ENCODE data around the gene TNFAIP3.

Gene TNFAIP3

DNA sequence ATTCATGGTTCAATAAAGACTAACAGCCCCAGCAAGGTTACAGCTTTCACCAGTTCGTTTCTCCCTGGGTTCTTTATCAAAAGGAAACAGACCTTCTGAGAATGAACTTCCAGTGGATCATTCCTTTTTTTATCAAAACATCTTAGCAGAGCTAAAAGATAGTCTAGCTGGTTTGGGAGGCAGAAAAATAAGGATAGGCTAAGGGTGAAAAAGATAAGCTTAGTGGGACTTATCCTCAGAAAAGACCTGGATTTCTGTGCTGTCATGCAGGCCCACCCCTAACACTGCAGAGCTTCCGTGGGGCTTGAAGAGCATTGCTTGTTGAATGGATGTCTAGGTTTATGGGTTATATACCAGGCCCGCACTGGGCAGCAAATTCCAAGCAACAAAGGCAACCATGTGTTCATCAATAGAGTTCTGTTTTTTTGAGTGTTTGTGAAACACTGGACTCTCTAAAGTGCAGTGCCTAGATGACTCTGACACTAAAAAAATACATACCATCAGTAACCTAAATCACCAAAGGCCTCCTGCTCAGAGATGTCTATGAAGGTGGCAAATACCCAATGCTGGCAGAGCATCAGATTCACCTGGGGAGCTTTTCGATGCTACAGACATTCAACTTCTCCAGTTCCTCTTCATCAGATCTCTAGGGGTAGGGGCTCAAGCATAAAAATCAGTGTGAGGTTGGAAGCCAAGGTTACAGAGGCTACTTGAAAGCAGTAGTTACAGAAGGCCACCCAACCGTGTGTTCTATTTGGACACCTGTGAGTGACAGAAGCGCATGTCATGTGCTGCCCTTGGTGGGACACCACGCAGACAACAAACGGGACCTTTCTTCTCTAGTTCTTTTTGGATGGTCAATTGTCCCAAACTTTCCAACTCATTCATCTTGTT, 53.0 kb downstream of the TNFAIP3 start:
- WGBS, 2 experiments, result 88 to 94% methylated on average over 8 of the region's 8 CpGs
- Histone ChIP-seq H3K27ac (ENCODE audit: insufficient read depth, low read depth, low read length, poor library complexity, severe bottlenecking) (no peak overlapping the region), H3K4me1 (ENCODE audit: control insufficient read depth, insufficient read depth, low read length) (no peaks in the 10 kb centered on the region), H3K9me3 (ENCODE audit: control insufficient read depth, low read length) (no peaks in the 10 kb centered on the region), H3K36me3 (ENCODE audit: control insufficient read depth, insufficient read depth, low read length) (no peaks in the 10 kb centered on the region), H3K4me3 (ENCODE audit: insufficient read depth, low read depth, low read length) (no peak overlapping the region), H3K27me3 (ENCODE audit: control insufficient read depth, insufficient read depth, low read length, poor library complexity, severe bottlenecking) (no peaks in the 10 kb centered on the region)

- H3K27ac ChIP-seq (ENCODE audit: insufficient read depth, low read depth, low read length, poor library complexity, severe bottlenecking), result no peak overlapping the region
- H3K36me3 ChIP-seq (ENCODE audit: control insufficient read depth, insufficient read depth, low read length), result no peaks in the 10 kb centered on the region
- no peak overlapping the region for H3K4me3 ChIP-seq (ENCODE audit: insufficient read depth, low read depth, low read length)
- H3K9me3 ChIP-seq (ENCODE audit: control insufficient read depth, low read length), result no peaks in the 10 kb centered on the region
- no peaks in the 10 kb centered on the region for H3K27me3 ChIP-seq (ENCODE audit: control insufficient read depth, insufficient read depth, low read length, poor library complexity, severe bottlenecking)
- 90 to 93% methylated on average over 5 of the region's 5 CpGs for WGBS, 2 experiments
- H3K4me1 ChIP-seq (ENCODE audit: control insufficient read depth, insufficient read depth, low read length), result peaks cover 10% of the 10 kb centered on the region
These were observed 54.8 kb downstream of the TNFAIP3 start for GRCh38 chr6:137921823-137922222.

DNA sequence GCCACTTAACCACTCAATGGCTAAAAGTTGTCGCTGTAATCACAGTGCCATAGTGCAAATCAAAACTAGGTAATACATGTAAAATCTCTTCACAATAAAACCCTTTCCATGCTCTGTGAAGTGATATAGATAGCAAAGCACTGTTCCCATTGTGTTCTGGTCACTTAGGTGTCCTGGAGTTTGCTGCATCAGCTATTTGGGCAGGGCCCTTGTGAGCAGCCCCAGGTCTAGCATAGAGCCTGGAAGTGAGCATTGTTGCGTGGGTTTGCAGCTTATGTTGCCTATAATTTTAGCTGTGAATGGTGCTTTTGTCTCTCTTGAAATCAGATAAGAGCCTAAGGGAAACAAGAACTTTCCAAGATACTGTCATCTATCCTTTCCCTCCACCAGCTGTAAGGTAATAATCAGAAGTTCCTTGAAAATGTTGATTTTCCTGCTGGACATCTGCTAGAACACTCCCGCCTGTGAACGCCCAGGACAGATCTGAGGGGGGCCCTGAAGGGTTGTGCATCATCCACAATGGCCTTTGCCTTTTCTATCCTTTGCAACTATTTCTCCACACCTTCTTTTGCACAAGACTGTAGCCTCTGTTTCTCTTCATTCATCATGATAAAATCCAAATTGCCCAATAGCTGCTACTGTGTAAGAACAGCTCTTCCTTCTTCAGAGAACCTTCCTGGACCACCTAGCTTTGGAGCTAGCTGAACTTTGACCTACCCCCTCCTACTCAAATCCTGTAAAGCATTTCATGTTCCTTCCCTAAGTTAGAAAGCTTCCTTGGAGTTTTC, 57.0 kb downstream of the TNFAIP3 start:
- Histone ChIP-seq H3K36me3 (ENCODE audit: control insufficient read depth, insufficient read depth, low read length) (no peaks in the 10 kb centered on the region), H3K27me3 (ENCODE audit: control insufficient read depth, insufficient read depth, low read length, poor library complexity, severe bottlenecking) (no peaks in the 10 kb centered on the region), H3K4me1 (ENCODE audit: control insufficient read depth, insufficient read depth, low read length) (peaks cover 10% of the 10 kb centered on the region), H3K27ac (ENCODE audit: insufficient read depth, low read depth, low read length, poor library complexity, severe bottlenecking) (no peak overlapping the region), H3K4me3 (ENCODE audit: insufficient read depth, low read depth, low read length) (no peak overlapping the region), H3K9me3 (ENCODE audit: control insufficient read depth, low read length) (no peaks in the 10 kb centered on the region)
- WGBS, 2 experiments, result 89 to 93% methylated on average over 4 of the region's 4 CpGs

GRCh38 chr6:137925141-137925698, 58.2 kb downstream of the TNFAIP3 start:
- 87 to 88% methylated on average over 12 of the region's 12 CpGs for WGBS, 2 experiments
- peaks cover 10% of the 10 kb centered on the region for H3K4me1 ChIP-seq (ENCODE audit: control insufficient read depth, insufficient read depth, low read length)

DNA sequence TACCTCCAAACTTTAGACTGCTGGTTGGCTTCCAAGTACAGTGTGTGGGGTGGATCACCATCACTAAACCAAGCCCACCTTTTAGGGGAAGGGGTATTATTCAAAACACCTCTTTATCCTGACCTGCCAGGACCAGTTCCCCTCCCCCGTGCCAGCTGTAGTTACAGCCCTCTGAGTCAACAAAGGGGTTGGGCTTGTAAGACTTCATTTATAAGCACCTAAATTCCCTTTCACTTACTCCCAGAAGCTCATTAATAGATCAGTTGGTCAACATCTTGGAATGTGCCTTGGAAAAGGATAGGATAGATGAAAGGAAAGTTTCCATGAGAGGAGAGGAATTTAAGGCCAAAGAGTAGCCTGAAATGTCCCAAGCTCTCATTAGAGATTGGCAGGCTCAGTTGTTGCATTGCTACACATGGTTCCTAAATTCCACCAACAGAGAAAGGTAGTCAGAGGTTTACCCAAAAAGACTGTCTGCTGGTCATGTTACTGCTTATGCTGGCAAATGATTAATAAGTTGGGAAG, 59.2 kb downstream of the TNFAIP3 start:
- no peak overlapping the region for H3K27ac ChIP-seq (ENCODE audit: insufficient read depth, low read depth, low read length, poor library complexity, severe bottlenecking)
- H3K27me3 ChIP-seq (ENCODE audit: control insufficient read depth, insufficient read depth, low read length, poor library complexity, severe bottlenecking), result no peaks in the 10 kb centered on the region
- no peaks in the 10 kb centered on the region for H3K9me3 ChIP-seq (ENCODE audit: control insufficient read depth, low read length)
- no peaks in the 10 kb centered on the region for H3K36me3 ChIP-seq (ENCODE audit: control insufficient read depth, insufficient read depth, low read length)
- peaks cover 10% of the 10 kb centered on the region for H3K4me1 ChIP-seq (ENCODE audit: control insufficient read depth, insufficient read depth, low read length)
- 50 to 56% methylated on average over 1 of the region's 1 CpG for WGBS, 2 experiments
- no peak overlapping the region for H3K4me3 ChIP-seq (ENCODE audit: insufficient read depth, low read depth, low read length)

More at GRCh38 chr6:137925141-137925698, 58.2 kb downstream of the TNFAIP3 start:
- no peak overlapping the region for H3K4me3 ChIP-seq (ENCODE audit: insufficient read depth, low read depth, low read length)
- no peak overlapping the region for H3K27ac ChIP-seq (ENCODE audit: insufficient read depth, low read depth, low read length, poor library complexity, severe bottlenecking)
- H3K36me3 ChIP-seq (ENCODE audit: control insufficient read depth, insufficient read depth, low read length), result no peaks in the 10 kb centered on the region
- H3K27me3 ChIP-seq (ENCODE audit: control insufficient read depth, insufficient read depth, low read length, poor library complexity, severe bottlenecking), result no peaks in the 10 kb centered on the region
- H3K9me3 ChIP-seq (ENCODE audit: control insufficient read depth, low read length), result no peaks in the 10 kb centered on the region

DNA sequence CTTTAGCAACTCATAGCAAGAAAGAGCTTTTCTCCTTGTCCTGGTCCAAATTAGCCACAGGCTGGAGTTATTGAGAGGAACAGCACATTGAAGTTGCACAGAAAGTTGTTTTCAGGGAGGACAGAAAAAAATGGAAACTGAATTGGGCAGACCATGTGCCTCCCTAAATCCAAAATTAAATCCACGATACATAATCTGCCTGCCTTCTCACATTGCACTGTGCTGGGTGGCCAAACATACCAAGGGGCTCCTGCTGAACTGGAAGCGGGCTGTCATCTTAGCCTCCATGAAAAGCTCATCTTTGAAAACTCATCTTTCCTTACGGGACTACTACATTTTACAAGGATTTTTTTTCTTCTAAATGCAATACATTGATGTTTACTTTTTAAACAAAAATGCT, 59.9 kb downstream of the TNFAIP3 start:
- Histone ChIP-seq H3K27me3 (ENCODE audit: control insufficient read depth, insufficient read depth, low read length, poor library complexity, severe bottlenecking) (no peaks in the 10 kb centered on the region), H3K9me3 (ENCODE audit: control insufficient read depth, low read length) (no peaks in the 10 kb centered on the region), H3K4me3 (ENCODE audit: insufficient read depth, low read depth, low read length) (no peak overlapping the region), H3K4me1 (ENCODE audit: control insufficient read depth, insufficient read depth, low read length) (peaks cover 10% of the 10 kb centered on the region), H3K27ac (ENCODE audit: insufficient read depth, low read depth, low read length, poor library complexity, severe bottlenecking) (no peak overlapping the region), H3K36me3 (ENCODE audit: control insufficient read depth, insufficient read depth, low read length) (no peaks in the 10 kb centered on the region)
- WGBS, 2 experiments, result 89 to 97% methylated on average over 2 to 3 of the region's 3 CpGs

DNA sequence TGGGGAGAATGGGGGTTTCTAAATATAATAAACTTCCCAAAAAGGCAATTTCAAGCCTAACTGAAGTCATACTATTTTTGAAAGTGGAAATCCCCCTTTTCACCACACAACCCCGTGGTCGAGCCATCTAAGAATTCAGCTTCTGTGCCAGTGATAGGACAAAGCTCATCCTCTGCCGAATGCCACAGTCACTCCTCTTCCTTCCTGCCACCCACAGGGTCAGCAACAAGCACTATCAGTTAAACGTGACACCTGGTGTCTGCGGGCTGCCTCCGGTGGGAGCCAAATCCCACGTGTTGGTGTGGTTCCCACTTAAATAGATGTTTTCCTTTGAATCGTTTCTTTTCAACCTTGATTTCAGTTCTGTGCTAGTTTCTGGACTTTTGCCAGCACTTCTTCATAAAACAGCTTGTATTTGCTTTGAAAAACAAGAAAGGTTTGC, 60.7 kb downstream of the TNFAIP3 start:
- WGBS, 2 experiments, result 69 to 70% methylated on average over 8 of the region's 8 CpGs
- Histone ChIP-seq H3K27ac (ENCODE audit: insufficient read depth, low read depth, low read length, poor library complexity, severe bottlenecking) (no peak overlapping the region), H3K4me3 (ENCODE audit: insufficient read depth, low read depth, low read length) (no peak overlapping the region), H3K9me3 (ENCODE audit: control insufficient read depth, low read length) (no peaks in the 10 kb centered on the region), H3K4me1 (ENCODE audit: control insufficient read depth, insufficient read depth, low read length) (peaks cover 10% of the 10 kb centered on the region), H3K27me3 (ENCODE audit: control insufficient read depth, insufficient read depth, low read length, poor library complexity, severe bottlenecking) (no peaks in the 10 kb centered on the region), H3K36me3 (ENCODE audit: control insufficient read depth, insufficient read depth, low read length) (no peaks in the 10 kb centered on the region)

- Histone ChIP-seq H3K27ac (ENCODE audit: insufficient read depth, low read depth, low read length, poor library complexity, severe bottlenecking) (no peak overlapping the region), H3K4me3 (ENCODE audit: insufficient read depth, low read depth, low read length) (no peak overlapping the region), H3K9me3 (ENCODE audit: control insufficient read depth, low read length) (no peaks in the 10 kb centered on the region), H3K36me3 (ENCODE audit: control insufficient read depth, insufficient read depth, low read length) (no peaks in the 10 kb centered on the region), H3K4me1 (ENCODE audit: control insufficient read depth, insufficient read depth, low read length) (peaks cover 10% of the 10 kb centered on the region), H3K27me3 (ENCODE audit: control insufficient read depth, insufficient read depth, low read length, poor library complexity, severe bottlenecking) (no peaks in the 10 kb centered on the region)
- 87 to 92% methylated on average over 2 of the region's 2 CpGs for WGBS, 2 experiments
These were observed 61.2 kb downstream of the TNFAIP3 start for GRCh38 chr6:137928286-137928685.

- Histone ChIP-seq H3K27ac (ENCODE audit: insufficient read depth, low read depth, low read length, poor library complexity, severe bottlenecking) (no peak overlapping the region), H3K27me3 (ENCODE audit: control insufficient read depth, insufficient read depth, low read length, poor library complexity, severe bottlenecking) (no peaks in the 10 kb centered on the region), H3K4me1 (ENCODE audit: control insufficient read depth, insufficient read depth, low read length) (no peaks in the 10 kb centered on the region), H3K36me3 (ENCODE audit: control insufficient read depth, insufficient read depth, low read length) (no peaks in the 10 kb centered on the region), H3K9me3 (ENCODE audit: control insufficient read depth, low read length) (no peaks in the 10 kb centered on the region), H3K4me3 (ENCODE audit: insufficient read depth, low read depth, low read length) (no peak overlapping the region)
- 97% methylated on average over 5 to 6 of the region's 6 CpGs for WGBS, 2 experiments
These were observed 64.9 kb downstream of the TNFAIP3 start for GRCh38 chr6:137931849-137932465.

All from ectodermal cell (in vitro differentiated cells).